ENCODE data around the gene CAMK2G.

DNA sequence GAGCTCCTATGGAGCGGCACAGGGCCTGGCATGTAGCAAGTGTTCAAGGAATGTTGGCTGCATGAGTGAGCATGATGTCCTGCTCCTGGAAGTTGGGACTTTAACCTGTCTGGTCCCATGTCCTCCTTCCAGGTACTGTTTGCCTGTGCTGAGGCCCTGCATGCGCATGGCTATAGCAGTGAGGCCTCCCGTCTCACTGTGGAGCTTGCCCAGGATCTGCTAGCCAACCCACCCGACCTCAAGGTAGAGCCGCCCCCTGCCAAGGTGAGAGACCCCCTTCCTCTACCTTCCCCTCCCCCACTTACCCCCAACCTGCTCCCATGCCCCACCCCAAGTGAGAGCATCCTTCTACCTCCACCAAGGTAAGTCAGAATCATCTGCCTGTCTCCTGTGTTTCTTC, 80.9 kb downstream of the CAMK2G start:
- TF ChIP-seq, protein P1, sequence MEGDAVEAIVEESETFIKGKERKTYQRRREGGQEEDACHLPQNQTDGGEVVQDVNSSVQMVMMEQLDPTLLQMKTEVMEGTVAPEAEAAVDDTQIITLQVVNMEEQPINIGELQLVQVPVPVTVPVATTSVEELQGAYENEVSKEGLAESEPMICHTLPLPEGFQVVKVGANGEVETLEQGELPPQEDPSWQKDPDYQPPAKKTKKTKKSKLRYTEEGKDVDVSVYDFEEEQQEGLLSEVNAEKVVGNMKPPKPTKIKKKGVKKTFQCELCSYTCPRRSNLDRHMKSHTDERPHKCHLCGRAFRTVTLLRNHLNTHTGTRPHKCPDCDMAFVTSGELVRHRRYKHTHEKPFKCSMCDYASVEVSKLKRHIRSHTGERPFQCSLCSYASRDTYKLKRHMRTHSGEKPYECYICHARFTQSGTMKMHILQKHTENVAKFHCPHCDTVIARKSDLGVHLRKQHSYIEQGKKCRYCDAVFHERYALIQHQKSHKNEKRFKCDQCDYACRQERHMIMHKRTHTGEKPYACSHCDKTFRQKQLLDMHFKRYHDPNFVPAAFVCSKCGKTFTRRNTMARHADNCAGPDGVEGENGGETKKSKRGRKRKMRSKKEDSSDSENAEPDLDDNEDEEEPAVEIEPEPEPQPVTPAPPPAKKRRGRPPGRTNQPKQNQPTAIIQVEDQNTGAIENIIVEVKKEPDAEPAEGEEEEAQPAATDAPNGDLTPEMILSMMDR (IDR thresholded peaks at IDR 0.05): no peak
- no peak for TF ChIP-seq POLR2A (IDR thresholded peaks at IDR 0.05)

All from heart left ventricle (tissue), 13 donors.